ENCODE results near the gene ENOX2.

DNA sequence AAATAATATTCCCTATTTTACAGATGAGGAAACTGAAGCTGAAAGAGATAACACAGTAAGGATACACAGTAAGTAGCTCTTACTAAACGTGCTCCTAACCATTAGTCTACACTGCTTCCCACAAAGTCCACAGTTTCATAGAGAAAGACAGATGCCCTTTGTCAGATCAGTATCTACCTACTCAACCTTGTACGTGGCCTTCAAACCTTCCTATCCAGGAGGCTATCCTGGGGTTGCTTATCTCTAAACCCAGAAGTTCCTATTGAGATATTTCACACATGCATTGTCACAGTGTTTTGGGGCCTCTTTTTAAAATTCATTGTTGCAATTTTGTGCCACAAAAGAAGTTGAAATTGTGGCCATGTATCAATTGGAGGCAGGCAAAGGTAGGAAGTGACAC lies 208.0 kb downstream of the ENOX2 start:
- TF ChIP-seq, protein P1, sequence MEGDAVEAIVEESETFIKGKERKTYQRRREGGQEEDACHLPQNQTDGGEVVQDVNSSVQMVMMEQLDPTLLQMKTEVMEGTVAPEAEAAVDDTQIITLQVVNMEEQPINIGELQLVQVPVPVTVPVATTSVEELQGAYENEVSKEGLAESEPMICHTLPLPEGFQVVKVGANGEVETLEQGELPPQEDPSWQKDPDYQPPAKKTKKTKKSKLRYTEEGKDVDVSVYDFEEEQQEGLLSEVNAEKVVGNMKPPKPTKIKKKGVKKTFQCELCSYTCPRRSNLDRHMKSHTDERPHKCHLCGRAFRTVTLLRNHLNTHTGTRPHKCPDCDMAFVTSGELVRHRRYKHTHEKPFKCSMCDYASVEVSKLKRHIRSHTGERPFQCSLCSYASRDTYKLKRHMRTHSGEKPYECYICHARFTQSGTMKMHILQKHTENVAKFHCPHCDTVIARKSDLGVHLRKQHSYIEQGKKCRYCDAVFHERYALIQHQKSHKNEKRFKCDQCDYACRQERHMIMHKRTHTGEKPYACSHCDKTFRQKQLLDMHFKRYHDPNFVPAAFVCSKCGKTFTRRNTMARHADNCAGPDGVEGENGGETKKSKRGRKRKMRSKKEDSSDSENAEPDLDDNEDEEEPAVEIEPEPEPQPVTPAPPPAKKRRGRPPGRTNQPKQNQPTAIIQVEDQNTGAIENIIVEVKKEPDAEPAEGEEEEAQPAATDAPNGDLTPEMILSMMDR (IDR thresholded peaks at IDR 0.05): no peak
- TF ChIP-seq POLR2A (IDR thresholded peaks at IDR 0.05): no peak

All from adrenal gland (tissue), 5 donors.